B cell (primary cell): ENCODE measurements around the gene TMC1. TPM values are rescaled to one million over a fixed set of nuclear protein-coding genes. Genes with fewer than 3 reads are reported as not detected.

ENCODE experiments used
- ATAC-seq: fragments of 200-7000 bp; cut with Tn5 transposase; one replicate; pipeline ENCODE4 v1.10.0; 2021; ENCODE audit warnings: low read depth, mild to moderate bottlenecking, moderate number of reproducible peaks, moderate library complexity
- CTCF ChIA-PET: fragments of 350-600 bp; sonication (Branson Sonifier 250); formaldehyde crosslinking; loops from one replicate; lab custom pipeline; 2021; ENCODE audit warnings: antibody characterized with exemption, inconsistent platforms; lab: Charles Lee
- POLR2A ChIA-PET: fragments of 350-600 bp; sonication (Branson Sonifier 250); formaldehyde crosslinking; loops from one replicate; lab custom pipeline; 2021; ENCODE audit warnings: antibody characterized with exemption; lab: Charles Lee
- DNase-seq: peaks from one replicate; pipeline ENCODE4 v3.0.0; 2013
- H2AFZ ChIP-seq: 2 replicates; pipeline ENCODE4 v1.6.1; 2012; ENCODE audit warnings: mild to moderate bottlenecking, low read depth, low read length; ENCODE audit not compliant: insufficient read depth, poor library complexity, severe bottlenecking
- H3K27ac ChIP-seq, 2 donors: 1 replicate in 1 of 2; 2 replicates in 1 of 2; pipeline ENCODE4 v1.5.1; 2012 to 2013; ENCODE audit warnings: low read length in 2 of 2, mild to moderate bottlenecking in 2 of 2, moderate library complexity in 1 of 2
- H3K27me3 ChIP-seq, 4 experiments: fragments of 200-600 bp in 1 of 4; sonication (generic) in 1 of 4; replicated peaks in 1 of 4; 1 replicate in 2 of 4; 2 replicates in 2 of 4; pipeline versions ENCODE4 v1.6.1 to v1.7.0; 2013 to 2016; ENCODE audit warnings: low read length in 3 of 4, mild to moderate bottlenecking in 2 of 4, mixed read lengths in 1 of 4, moderate library complexity in 1 of 4; ENCODE audit not compliant: insufficient read depth in 4 of 4, control insufficient read depth in 3 of 4; ENCODE audit errors: control extremely low read depth in 1 of 4
- H3K36me3 ChIP-seq, 2 experiments: replicated peaks in 1 of 2; 1 replicate in 1 of 2; 2 replicates in 1 of 2; pipeline versions ENCODE4 v1.6.1 to v1.7.1; 2013; ENCODE audit warnings: low read length in 1 of 2; ENCODE audit not compliant: insufficient read depth in 2 of 2, control insufficient read depth in 1 of 2; ENCODE audit errors: control extremely low read depth in 1 of 2, extremely low read depth in 1 of 2
- H3K4me1 ChIP-seq, 2 donors: fragments of 200-600 bp in 1 of 2; sonication (generic) in 1 of 2; 1 replicate in 1 of 2; 2 replicates in 1 of 2; pipeline versions ENCODE4 v1.5.1 to v1.6.1; 2013 to 2017; ENCODE audit warnings: low read length in 2 of 2; ENCODE audit not compliant: control insufficient read depth in 2 of 2, insufficient read depth in 2 of 2
- H3K4me2 ChIP-seq: replicated peaks from 2 replicates; pipeline ENCODE3; 2012; ENCODE audit warnings: mild to moderate bottlenecking, low read depth, low read length; ENCODE audit not compliant: poor library complexity, severe bottlenecking
- H3K4me3 ChIP-seq, 5 experiments: fragments of 200-600 bp in 1 of 5; sonication (generic) in 1 of 5; 1 replicate in 3 of 5; 2 replicates in 2 of 5; pipeline versions ENCODE4 v1.5.1 to v1.7.0; 2011 to 2016; ENCODE audit warnings: low read length in 4 of 5, mild to moderate bottlenecking in 4 of 5, low read depth in 2 of 5, control low read depth in 1 of 5, moderate library complexity in 1 of 5; ENCODE audit not compliant: insufficient read depth in 1 of 5; ENCODE audit errors: control extremely low read depth in 1 of 5, extremely low read depth in 1 of 5
- H3K79me2 ChIP-seq: fragments of 200-600 bp; sonication (generic); one replicate; pipeline ENCODE4 v1.6.0; 2016; ENCODE audit warnings: low read length; ENCODE audit not compliant: control insufficient read depth, insufficient read depth
- H3K9ac ChIP-seq: fragments of 200-600 bp; sonication (generic); 2 replicates; pipeline ENCODE4 v1.6.1; 2017; ENCODE audit warnings: mild to moderate bottlenecking, low read length, moderate library complexity
- H3K9me3 ChIP-seq, 3 donors: one replicate each; pipeline versions ENCODE4 v1.6.1 to v1.7.1; 2013; ENCODE audit warnings: low read length in 2 of 3; ENCODE audit not compliant: control insufficient read depth in 2 of 3, insufficient read depth in 1 of 3; ENCODE audit errors: control extremely low read depth in 1 of 3
- H4K20me1 ChIP-seq: 2 replicates; pipeline ENCODE4 v1.6.0; 2012; ENCODE audit warnings: mild to moderate bottlenecking, low read length; ENCODE audit not compliant: insufficient read depth, control insufficient read depth, poor library complexity, severe bottlenecking
- H3K27ac Mint-ChIP-seq: one replicate; pipeline ENCODE4 v1.8.0; 2021; ENCODE audit warnings: mixed read lengths
- H3K27me3 Mint-ChIP-seq: one replicate; pipeline ENCODE4 v1.8.0; 2021; ENCODE audit warnings: mixed read lengths
- H3K4me1 Mint-ChIP-seq: one replicate; pipeline ENCODE4 v1.8.0; 2021; ENCODE audit warnings: mixed read lengths
- H3K4me3 Mint-ChIP-seq: one replicate; pipeline ENCODE4 v1.8.0; 2021; ENCODE audit warnings: mixed read lengths
- H3K9me3 Mint-ChIP-seq: one replicate; pipeline ENCODE4 v1.8.0; 2022; ENCODE audit warnings: mixed read lengths; ENCODE audit not compliant: insufficient read depth
- CTCF ChIP-seq: fragments of 200-600 bp; IDR thresholded peaks from one replicate; pipeline ENCODE4 v1.8.0; 2022; ENCODE audit warnings: antibody characterized with exemption, mild to moderate bottlenecking
- EZH2 ChIP-seq: IDR thresholded peaks from 2 replicates; pipeline ENCODE4 v1.6.1; 2012; ENCODE audit warnings: borderline replicate concordance, low read depth, mild to moderate bottlenecking, moderate library complexity, low read length; ENCODE audit not compliant: insufficient read depth, poor library complexity, severe bottlenecking
- intact Hi-C: fragments of 100-400 bp; cut with micrococcal nuclease; formaldehyde crosslinking; loops from one replicate; pipeline ENCODE4 v1.10.0; 2022
- polyA plus RNA-seq: library from polyadenylated mRNA; depleted of rRNA; stranded (reverse); fragments of >200 nt; gene quantifications from 2 replicates; pipeline ENCODE4 v1.2.3, GENCODE V29; 2012
- total RNA-seq, 2 donors: library from RNA; stranded (reverse); fragments of 120-200 nt in 1 of 2; gene quantifications; 1 replicate in 1 of 2; 2 replicates in 1 of 2; pipeline versions ENCODE4 v1.2.3 to v1.2.4, GENCODE V29; 2013 to 2022

The TMC1 gene
- total and polyA plus RNA-seq, 2 donors (not counting 1 experiment from before 2014, with no cell fraction given): not detected

DNA sequence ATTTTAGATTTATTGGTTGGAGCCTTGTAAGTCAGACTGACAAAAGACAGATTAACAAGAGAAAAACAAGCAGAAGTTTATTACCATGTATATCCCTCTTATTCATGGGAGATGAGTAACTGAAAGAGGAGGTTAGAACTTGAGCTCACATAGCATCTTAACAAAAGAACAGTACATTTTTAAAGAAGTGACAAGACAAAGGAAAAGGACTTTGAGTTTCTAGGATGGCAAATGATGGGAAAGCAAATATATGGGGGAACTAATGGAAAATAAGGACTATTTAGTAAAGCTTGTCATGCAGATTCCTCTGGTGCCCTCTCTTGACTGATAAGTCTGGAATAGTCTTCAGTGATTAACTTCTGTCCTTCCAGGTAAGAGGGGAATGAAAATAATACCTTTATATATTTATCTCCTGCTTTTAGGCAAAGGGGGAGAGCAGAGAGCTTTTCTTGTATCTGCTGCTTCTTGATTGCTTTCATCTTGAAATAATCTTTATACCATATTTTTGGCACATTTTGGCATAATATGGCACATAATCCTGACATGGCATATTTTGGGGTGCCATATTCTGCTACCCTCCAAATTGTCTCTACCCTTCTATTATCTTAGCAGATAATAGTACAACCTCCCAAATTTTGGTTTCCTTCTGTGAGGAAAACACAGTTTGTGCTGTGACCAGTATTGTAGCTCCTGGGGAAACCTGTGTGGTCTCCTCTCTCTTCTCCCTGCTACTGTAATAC, 206.8 kb downstream of the TMC1 start:
- CTCF ChIA-PET: no interaction called here

More for the DNA sequence above, 206.8 kb downstream of the TMC1 start:
- no peaks in the 10 kb centered on the region for H3K4me1 ChIP-seq
- H3K27me3 ChIP-seq: no peaks in the 10 kb centered on the region
- H3K4me2 ChIP-seq: no peak overlapping the region
- H3K9me3 ChIP-seq: no peaks in the 10 kb centered on the region
- no peaks in the 10 kb centered on the region for H3K9me3 Mint-ChIP-seq
- H3K36me3 ChIP-seq: no peaks in the 10 kb centered on the region
- no peak overlapping the region for H3K4me3 Mint-ChIP-seq
- no peaks in the 10 kb centered on the region for H4K20me1 ChIP-seq
- no peak overlapping the region for H2AFZ ChIP-seq
- intact Hi-C loops: loop anchor here (10.0 kb wide), 1 partner anchor 57 kb away; no protein-coding TSS in a partner anchor
- H3K79me2 ChIP-seq: no peaks in the 10 kb centered on the region
- no peak overlapping the region for H3K27ac Mint-ChIP-seq
- H3K27me3 Mint-ChIP-seq: peaks cover 5% of the 10 kb centered on the region
- POLR2A ChIA-PET: no interaction called here
- H3K4me3 ChIP-seq: no peak overlapping the region
- H3K4me1 Mint-ChIP-seq: no peaks in the 10 kb centered on the region
- H3K27ac ChIP-seq: no peak overlapping the region
- H3K9ac ChIP-seq: no peak overlapping the region
- DNase-seq (no peak), ATAC-seq (no peak)
- no peak for TF ChIP-seq EZH2
- TF ChIP-seq CTCF: no peak
